Peyer's patch (tissue), 4 donors: ENCODE data around the gene ARAF.

Experiments
- CTCF ChIP-seq, 6 experiments: fragments of 450-650 bp in 4 of 6; fragments of 200-600 bp in 2 of 6; sonication (generic) in 1 of 6; IDR thresholded peaks; one replicate each; pipeline ENCODE4 v1.5.1; 2017 to 2019; ENCODE audit warnings: antibody characterized with exemption in 6 of 6, mild to moderate bottlenecking in 3 of 6, moderate library complexity in 1 of 6
- POLR2A ChIP-seq, 2 donors: fragments of 450-650 bp; IDR thresholded peaks; one replicate each; pipeline ENCODE4 v1.5.1; 2017; ENCODE audit warnings: antibody characterized with exemption in 2 of 2, mild to moderate bottlenecking in 2 of 2, moderate library complexity in 2 of 2

GRCh38 chrX:47543496-47543895, 17.5 kb upstream of the ARAF start:
- no peak for TF ChIP-seq CTCF (IDR thresholded peaks at IDR 0.05)
- TF ChIP-seq POLR2A (IDR thresholded peaks at IDR 0.05): no peak
